ENCODE results near the gene AUNIP.

Gene AUNIP

GRCh38 chr1:25790472-25790871 is 68.8 kb downstream of the AUNIP start:
- TF ChIP-seq ZFX (IDR thresholded peaks at IDR 0.05; ENCODE audit: borderline replicate concordance) = no peak
- TF ChIP-seq, protein P1, sequence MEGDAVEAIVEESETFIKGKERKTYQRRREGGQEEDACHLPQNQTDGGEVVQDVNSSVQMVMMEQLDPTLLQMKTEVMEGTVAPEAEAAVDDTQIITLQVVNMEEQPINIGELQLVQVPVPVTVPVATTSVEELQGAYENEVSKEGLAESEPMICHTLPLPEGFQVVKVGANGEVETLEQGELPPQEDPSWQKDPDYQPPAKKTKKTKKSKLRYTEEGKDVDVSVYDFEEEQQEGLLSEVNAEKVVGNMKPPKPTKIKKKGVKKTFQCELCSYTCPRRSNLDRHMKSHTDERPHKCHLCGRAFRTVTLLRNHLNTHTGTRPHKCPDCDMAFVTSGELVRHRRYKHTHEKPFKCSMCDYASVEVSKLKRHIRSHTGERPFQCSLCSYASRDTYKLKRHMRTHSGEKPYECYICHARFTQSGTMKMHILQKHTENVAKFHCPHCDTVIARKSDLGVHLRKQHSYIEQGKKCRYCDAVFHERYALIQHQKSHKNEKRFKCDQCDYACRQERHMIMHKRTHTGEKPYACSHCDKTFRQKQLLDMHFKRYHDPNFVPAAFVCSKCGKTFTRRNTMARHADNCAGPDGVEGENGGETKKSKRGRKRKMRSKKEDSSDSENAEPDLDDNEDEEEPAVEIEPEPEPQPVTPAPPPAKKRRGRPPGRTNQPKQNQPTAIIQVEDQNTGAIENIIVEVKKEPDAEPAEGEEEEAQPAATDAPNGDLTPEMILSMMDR (IDR thresholded peaks at IDR 0.05) = no peak
- no peak overlapping the region for H3K27ac ChIP-seq

DNA sequence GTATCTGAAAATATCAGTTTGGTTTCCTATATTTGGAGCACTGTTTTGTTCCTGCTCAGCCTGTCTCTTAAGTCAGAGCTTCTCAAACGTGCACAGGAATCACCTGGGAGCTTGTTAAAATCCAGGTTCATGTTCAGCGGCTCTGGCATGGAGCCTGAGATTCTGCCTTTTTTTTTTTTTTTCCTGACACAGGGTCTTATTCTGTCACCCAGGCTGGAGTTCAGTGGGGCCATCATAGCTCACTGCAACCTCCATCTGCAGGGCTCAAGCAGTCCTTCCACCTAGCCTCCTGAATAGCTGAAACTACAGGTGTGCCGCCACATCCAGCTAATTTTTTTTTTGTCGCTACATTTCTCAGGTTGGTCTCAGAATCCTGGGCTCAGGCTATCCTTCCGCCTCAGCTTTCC is 71.5 kb downstream of the AUNIP start:
- no peak overlapping the region for H3K27ac ChIP-seq
- TF ChIP-seq, protein P1 (IDR thresholded peaks at IDR 0.05) = no peak
- TF ChIP-seq ZFX (IDR thresholded peaks at IDR 0.05; ENCODE audit: borderline replicate concordance) = no peak

DNA sequence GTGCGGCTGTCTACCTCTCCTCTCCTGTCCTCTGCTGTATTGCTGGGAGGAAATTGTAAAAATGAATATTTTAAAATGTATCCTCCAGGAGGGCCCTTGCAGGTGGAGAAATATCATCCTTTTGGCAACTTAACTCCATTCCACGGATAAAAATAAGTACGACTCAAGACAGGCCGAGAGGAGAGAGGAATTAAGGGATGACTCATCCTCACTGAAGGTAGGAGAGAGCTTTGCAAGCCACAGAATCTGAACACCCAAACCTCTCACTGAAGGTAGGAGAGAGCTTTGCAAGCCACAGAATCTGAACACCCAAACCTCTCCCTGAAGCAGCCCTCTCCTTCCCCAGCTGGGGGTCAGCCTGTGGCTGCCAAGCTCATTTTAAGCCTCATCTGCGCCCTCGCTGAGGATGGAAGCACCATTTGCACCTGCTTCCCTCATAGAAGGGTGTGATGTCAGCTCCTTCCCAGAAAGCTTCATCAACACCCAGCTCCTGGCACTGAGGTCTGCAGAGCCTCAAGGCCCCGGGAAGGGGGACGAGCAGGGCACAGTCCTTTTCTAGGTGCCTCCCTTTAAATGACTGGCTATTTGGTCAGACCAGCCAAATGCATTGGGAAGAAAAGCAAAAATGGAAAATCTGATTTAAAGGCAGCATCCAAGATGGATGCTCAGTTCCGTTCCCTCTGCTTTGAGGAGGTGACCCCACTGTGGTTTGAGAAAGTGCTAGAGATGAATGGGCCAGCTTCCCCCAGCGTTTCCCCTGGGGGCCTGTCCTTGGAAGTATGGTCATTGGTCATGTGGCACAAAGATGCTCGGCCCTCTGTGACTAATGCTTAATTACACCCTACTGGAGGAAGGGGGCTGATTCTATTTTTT is 72.1 kb downstream of the AUNIP start:
- no peak for TF ChIP-seq ZFX (IDR thresholded peaks at IDR 0.05; ENCODE audit: borderline replicate concordance)
- TF ChIP-seq, protein P1 (IDR thresholded peaks at IDR 0.05) = no peak
- no peak overlapping the region for H3K27ac ChIP-seq

GRCh38 chr1:25785333-25786067 is 73.8 kb downstream of the AUNIP start:
- no peak overlapping the region for H3K27ac ChIP-seq
- TF ChIP-seq, protein P1 (IDR thresholded peaks at IDR 0.05) = no peak
- TF ChIP-seq ZFX (IDR thresholded peaks at IDR 0.05; ENCODE audit: borderline replicate concordance) = no peak

DNA sequence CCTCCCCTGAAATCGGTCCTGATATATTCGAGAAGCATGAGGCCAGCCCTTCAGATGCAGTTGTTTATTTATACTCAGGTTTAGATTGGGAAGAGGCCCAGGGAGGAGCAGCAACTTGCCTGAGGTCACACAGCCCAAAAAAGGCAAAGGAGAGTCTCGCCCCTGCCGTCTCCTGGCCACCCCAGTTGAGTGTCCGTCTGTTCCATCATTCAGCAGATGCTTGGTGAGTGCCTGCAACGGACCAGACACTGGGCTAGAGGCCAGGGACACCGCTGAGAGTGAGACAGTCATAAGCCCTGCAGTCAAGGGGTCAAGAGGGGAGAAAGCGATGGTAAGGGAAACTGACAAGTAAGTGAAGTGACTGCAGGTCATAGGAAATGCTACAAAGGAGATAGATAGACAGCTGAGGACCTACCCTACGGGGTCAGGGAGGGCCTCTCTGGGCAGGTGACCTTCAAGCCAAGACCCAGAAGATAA is 74.6 kb downstream of the AUNIP start:
- TF ChIP-seq ZFX (IDR thresholded peaks at IDR 0.05; ENCODE audit: borderline replicate concordance) = no peak
- TF ChIP-seq, protein P1 (IDR thresholded peaks at IDR 0.05) = no peak
- no peak overlapping the region for H3K27ac ChIP-seq
